AG09319 (cell line): ENCODE results near the gene ASCC2.
"Not testable (repeated sequence)": the region's sequence is repeated elsewhere in the genome, so short reads cannot be mapped to it uniquely, and the experiment has no call there.

ENCODE experiments used
- DNase-seq: peaks from one replicate; pipeline ENCODE4 v3.0.0-alpha.2; 2010; ENCODE audit warnings: low read depth; ENCODE audit errors: extremely low read depth
- TF ChIP-seq, protein P1 (sequence below): IDR thresholded peaks from 2 replicates; pipeline ENCODE4 v1.5.1; 2011; ENCODE audit warnings: low read depth, mild to moderate bottlenecking, inconsistent platforms, low read length, moderate library complexity

Gene ASCC2

DNA sequence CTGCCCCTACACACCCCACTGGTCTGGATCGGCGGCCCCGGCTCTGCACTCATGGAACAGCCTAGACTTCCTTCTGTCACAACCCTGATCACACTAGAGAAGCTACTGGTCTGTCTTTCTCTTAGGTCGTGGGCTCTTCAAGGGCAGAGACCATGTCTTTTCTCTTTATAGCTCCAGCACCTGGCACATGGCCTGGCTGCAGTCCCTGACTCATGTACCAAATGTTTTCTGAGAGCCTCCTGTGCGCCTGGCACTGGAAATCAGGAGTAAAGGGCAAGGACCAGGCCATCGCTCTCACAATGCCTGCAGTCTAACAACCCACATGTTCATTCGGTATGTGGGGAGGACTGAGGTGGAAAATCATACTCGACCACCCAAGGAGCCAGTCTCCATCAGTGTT, 7.5 kb downstream of the ASCC2 start:
- TF ChIP-seq, protein P1, sequence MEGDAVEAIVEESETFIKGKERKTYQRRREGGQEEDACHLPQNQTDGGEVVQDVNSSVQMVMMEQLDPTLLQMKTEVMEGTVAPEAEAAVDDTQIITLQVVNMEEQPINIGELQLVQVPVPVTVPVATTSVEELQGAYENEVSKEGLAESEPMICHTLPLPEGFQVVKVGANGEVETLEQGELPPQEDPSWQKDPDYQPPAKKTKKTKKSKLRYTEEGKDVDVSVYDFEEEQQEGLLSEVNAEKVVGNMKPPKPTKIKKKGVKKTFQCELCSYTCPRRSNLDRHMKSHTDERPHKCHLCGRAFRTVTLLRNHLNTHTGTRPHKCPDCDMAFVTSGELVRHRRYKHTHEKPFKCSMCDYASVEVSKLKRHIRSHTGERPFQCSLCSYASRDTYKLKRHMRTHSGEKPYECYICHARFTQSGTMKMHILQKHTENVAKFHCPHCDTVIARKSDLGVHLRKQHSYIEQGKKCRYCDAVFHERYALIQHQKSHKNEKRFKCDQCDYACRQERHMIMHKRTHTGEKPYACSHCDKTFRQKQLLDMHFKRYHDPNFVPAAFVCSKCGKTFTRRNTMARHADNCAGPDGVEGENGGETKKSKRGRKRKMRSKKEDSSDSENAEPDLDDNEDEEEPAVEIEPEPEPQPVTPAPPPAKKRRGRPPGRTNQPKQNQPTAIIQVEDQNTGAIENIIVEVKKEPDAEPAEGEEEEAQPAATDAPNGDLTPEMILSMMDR, result no peak
- no peak for DNase-seq

DNA sequence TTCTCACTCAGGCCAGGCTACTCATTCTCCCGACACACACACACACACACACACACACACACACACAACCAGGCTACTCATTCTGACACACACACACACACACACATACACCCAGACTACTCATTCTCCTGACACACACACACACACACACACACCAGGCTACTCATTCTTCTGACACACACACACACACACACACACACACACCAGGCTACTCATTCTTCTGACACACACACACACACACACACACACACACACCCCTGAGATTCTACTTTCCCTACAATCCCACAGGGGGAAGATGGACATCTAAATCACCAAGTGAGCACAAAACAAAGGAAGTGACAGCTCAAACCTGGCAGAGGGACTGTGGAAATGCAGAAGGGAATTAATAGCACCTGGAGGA, 10.3 kb downstream of the ASCC2 start:
- DNase-seq, result not testable (repeated sequence)

DNA sequence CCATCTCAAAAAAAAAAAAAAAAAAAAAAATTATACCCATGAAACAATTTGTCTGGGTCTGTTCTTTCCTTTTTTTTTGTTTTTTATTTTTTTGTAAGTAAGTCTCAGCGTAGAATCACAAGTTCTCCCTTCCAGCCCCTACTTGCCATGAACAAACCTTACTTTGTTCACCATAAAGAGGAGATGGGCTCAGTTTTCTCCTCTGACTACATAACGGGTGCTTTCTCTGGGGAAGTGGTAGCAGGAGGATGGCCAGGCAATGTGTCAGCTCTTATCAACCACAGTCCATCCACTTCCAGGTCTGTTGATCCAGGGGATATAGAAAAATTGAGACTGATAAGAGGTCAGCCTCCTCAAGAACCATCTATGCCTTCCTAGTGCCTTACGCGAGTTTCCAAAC, 11.0 kb downstream of the ASCC2 start:
- TF ChIP-seq, protein P1, result no peak

DNA sequence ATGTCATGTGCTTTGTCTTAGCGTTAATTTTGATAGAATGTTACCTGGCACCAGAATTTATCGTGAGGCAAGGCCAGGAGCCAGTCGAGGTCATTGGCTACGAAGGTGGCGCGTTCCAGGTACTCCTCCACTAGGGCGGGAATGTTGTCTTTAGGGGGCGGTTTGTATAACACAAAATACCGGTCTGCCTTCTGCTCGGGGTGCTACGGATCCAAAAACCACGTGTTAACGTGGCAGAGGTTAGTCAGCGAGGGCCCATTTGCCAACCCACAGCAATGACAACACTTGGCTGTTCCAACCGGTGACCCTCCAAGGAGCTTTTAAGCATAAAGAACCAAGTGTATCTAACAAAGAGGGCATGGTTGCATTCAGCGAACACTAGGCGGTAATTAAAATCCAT, 12.5 kb downstream of the ASCC2 start:
- DNase-seq, result no peak
- TF ChIP-seq, protein P1, result no peak

More for the DNA sequence above, 11.0 kb downstream of the ASCC2 start:
- no peak for DNase-seq

DNA sequence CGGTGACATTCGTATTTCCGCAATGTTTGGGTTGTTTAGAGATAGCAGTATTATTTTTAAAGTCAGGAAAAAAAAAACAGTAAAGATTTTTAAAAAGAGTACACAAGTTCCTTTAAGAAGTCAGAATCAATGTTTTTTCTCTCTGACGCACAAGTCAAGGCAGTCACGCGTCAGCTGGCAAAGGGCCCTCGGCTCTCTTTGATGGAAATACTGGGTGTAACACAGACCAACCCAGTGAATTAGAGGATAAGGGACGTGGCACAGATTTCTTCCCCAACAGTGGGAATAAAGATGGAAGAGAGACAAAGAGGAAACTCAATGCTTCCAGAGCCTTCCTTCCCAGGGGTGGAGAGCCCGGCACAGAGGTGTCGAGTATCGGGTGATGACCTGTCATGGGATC, 13.4 kb downstream of the ASCC2 start:
- TF ChIP-seq, protein P1, result no peak
- DNase-seq, result no peak

DNA sequence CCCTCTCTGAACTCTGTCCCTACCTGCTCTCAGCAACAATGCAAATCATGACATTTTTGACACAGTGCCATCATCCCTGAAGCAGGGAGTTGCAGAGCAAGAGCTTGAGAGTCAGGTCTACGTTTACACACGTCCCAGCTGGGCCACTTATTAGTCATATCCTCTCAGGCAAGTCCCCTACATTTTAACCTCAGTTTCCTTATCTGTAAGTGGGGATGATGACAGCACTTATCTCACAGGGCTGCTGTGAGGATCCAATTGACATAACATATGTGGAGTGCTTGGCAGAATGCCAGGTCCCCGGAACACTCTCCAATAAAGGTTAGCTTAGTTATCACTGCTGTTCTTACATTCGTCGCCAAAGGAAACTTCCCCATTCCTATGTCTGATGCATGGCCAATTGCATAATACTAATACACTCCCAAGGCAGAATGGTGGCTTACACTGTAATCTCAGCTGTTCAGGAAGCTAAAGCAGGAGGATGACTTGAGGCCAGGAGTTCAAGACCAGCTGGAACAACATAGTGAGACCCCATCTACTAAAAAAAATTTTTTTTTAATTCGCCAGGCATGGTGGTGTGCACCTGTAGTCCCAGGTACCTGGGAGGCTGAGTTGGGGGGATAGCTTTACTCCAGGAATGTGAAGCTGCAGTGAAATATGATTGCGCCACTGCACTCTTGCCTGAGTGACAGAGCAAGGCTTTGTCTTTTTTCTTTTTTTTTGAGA, 16.6 kb downstream of the ASCC2 start:
- TF ChIP-seq, protein P1, result no peak

DNA sequence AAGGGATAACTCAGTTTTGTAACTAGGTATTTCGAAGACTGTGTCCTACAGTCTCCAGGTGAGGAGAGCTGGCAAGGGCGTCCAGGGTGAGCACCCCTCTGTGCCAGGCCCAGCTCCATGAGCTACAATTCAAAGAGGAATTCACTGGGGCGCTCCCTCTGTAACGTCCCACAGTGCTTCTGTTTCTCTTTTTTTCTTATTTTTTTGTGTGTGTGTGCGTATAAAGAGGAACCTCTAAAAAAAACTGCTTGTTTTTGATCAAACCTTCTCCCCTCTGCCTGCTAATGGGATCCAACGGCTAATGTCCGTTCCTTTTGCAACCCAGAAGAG, 17.1 kb downstream of the ASCC2 start:
- no peak for DNase-seq
- TF ChIP-seq, protein P1, result no peak

More for the DNA sequence above, 16.6 kb downstream of the ASCC2 start:
- peak; percentile 47 for DNase-seq

DNA sequence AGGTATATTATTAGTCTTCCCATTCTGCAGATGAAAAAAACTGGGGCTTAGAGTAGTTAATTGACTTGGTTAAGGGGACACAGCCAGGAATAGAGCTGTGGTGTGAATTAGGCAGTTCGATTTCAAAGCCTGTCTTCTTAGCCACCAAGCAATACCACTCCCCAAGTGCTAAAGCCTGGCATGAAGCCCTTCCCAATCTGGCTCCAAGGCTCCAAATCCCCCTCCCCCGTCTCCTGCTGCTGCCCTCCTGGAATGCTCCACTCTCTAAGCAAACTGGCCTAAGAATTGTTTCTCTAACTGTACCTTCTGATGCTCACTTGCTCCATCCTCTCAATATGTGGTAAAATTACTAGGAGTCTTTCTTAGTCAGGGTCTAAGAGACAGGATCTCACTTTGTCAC, 18.6 kb downstream of the ASCC2 start:
- TF ChIP-seq, protein P1, result no peak
- DNase-seq, result no peak
